Measurements from ENCODE around the gene GP1BB.

DNA sequence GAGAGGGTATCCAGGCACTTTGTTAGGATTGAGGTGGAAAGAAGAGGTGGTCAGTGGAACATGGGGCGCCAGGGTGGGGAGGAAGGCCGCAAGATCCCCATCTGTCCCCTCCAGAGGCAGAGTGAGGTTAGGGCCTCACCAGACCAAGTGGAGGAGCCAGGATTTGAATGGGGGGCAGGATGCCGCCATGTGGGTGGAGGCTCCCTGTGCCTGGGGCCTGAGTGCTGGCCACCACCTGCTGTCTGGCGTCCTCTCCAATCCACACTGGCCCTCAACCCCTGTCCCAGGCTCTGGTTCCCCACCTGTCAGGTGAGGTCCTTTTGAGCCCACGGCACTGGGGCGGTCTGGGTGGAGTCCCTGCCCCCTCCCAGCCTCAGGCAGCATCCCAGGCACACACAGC is 19.7 kb downstream of the GP1BB start:
- TF ChIP-seq MXI1 (IDR thresholded peaks at IDR 0.05; ENCODE audit: low read depth, low read length): no peak
- TF ChIP-seq CTCF (IDR thresholded peaks at IDR 0.05): no peak
- TF ChIP-seq, protein P1, sequence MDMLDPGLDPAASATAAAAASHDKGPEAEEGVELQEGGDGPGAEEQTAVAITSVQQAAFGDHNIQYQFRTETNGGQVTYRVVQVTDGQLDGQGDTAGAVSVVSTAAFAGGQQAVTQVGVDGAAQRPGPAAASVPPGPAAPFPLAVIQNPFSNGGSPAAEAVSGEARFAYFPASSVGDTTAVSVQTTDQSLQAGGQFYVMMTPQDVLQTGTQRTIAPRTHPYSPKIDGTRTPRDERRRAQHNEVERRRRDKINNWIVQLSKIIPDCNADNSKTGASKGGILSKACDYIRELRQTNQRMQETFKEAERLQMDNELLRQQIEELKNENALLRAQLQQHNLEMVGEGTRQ (IDR thresholded peaks at IDR 0.05; ENCODE audit: borderline replicate concordance, low read depth, low read length): no peak
- TF ChIP-seq POLR2AphosphoS5 (IDR thresholded peaks at IDR 0.05; ENCODE audit: low read depth, low read length): no peak
- no peak for TF ChIP-seq EP300 (IDR thresholded peaks at IDR 0.05; ENCODE audit: borderline replicate concordance in 1 of 2, low read depth in 1 of 2, low read length in 1 of 2)
- TF ChIP-seq, protein P2, sequence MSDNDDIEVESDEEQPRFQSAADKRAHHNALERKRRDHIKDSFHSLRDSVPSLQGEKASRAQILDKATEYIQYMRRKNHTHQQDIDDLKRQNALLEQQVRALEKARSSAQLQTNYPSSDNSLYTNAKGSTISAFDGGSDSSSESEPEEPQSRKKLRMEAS (IDR thresholded peaks at IDR 0.05; ENCODE audit: low read depth): no peak
- TF ChIP-seq TAF1 (IDR thresholded peaks at IDR 0.05; ENCODE audit: borderline replicate concordance, low read depth, low read length): no peak
- TF ChIP-seq RAD21 (IDR thresholded peaks at IDR 0.05; ENCODE audit: low read length): no peak
- TF ChIP-seq IRF3 (IDR thresholded peaks at IDR 0.05; ENCODE audit: low read depth, low read length): no peak
- no peak for TF ChIP-seq TCF12 (IDR thresholded peaks at IDR 0.05)
- no peak for TF ChIP-seq RCOR1 (IDR thresholded peaks at IDR 0.05; ENCODE audit: low read length)
- no peak for TF ChIP-seq GATA2 (CRISPR knock-in tag; IDR thresholded peaks at IDR 0.05)

Measured in SK-N-SH (cell line).